NCI-H146 treated with DMSO at 0.1 percent for 48 hours (cell line): ENCODE data around the gene SPATS2.

ENCODE experiments used
- DNase-seq: peaks from one replicate; lab custom pipeline; 2025; ENCODE audit not compliant: unreplicated experiment; lab: John Stamatoyannopoulos, UW

The SPATS2 gene

GRCh38 chr12:49567611-49568441 lies 200.6 kb downstream of the SPATS2 start, which contains the start of gene MCRS1:
Gene MCRS1 (minus strand): TSS chr12:49568142. CDS start chr12:49566731, 1,411 bp downstream.
- peak; percentile 87 for DNase-seq

- DNase-seq = no peak
These were observed 201.3 kb downstream of the SPATS2 start for GRCh38 chr12:49568442-49569162.
